Thoracic aorta (tissue), 2 donors: Measurements from ENCODE around the gene EMC8. TPM values are rescaled to one million over a fixed set of nuclear protein-coding genes. Genes with fewer than 3 reads are reported as not detected.

Source experiments
- ATAC-seq: fragments of 150-250 bp; one replicate; pipeline ENCODE4 v1.8.0; 2017; ENCODE audit warnings: low read depth; ENCODE audit not compliant: insufficient number of reproducible peaks, low FRiP score
- DNase-seq: peaks from one replicate; pipeline ENCODE4 v3.0.0-alpha.2; 2020; ENCODE audit warnings: low spot score
- H3K27ac ChIP-seq, 2 donors: fragments of 200-600 bp; sonication (generic); 1 replicate in 1 of 2; 2 replicates in 1 of 2; pipeline ENCODE4 v1.5.1; 2016; ENCODE audit warnings: mild to moderate bottlenecking in 2 of 2, moderate library complexity in 2 of 2
- H3K27me3 ChIP-seq: fragments of 200-600 bp; sonication (generic); replicated peaks from 2 replicates; pipeline ENCODE4 v1.6.0; 2016; ENCODE audit warnings: mild to moderate bottlenecking; ENCODE audit not compliant: insufficient read depth
- H3K36me3 ChIP-seq: fragments of 200-600 bp; sonication (generic); one replicate; pipeline ENCODE4 v1.5.1; 2016
- H3K4me1 ChIP-seq, 2 donors: fragments of 200-600 bp; sonication (generic); 1 replicate in 1 of 2; 2 replicates in 1 of 2; pipeline versions ENCODE4 v1.5.1 to v1.6.0; 2016; ENCODE audit warnings: low read depth in 2 of 2, mild to moderate bottlenecking in 1 of 2; ENCODE audit not compliant: control insufficient read depth in 1 of 2
- H3K4me3 ChIP-seq: fragments of 200-600 bp; sonication (generic); 2 replicates; pipeline ENCODE4 v1.5.1; 2016; ENCODE audit warnings: mild to moderate bottlenecking
- H3K9me3 ChIP-seq: fragments of 200-600 bp; sonication (generic); 2 replicates; pipeline ENCODE4 v1.5.1; 2016
- CTCF ChIP-seq: fragments of 200-600 bp; sonication (generic); IDR thresholded peaks from one replicate; pipeline ENCODE4 v1.5.1; 2019; ENCODE audit warnings: antibody characterized with exemption
- total RNA-seq, 2 donors: library from RNA; depleted of rRNA; stranded (reverse); fragments of >200 nt; gene quantifications; one replicate each; pipeline versions ENCODE4 v1.1.0 to v1.2.3, GENCODE V29; 2016

Gene EMC8
- total RNA-seq, 2 donors from 2014 or later = 30.7 to 36.6 TPM

GRCh38 chr16:85829171-85829719 is 29.9 kb upstream of the EMC8 start:
- no peak overlapping the region for H3K4me3 ChIP-seq
- ATAC-seq (no peak), DNase-seq (no peak)
- H3K36me3 ChIP-seq = no peaks in the 10 kb centered on the region
- no peaks in the 10 kb centered on the region for H3K27me3 ChIP-seq
- H3K27ac ChIP-seq = no peak overlapping the region
- H3K9me3 ChIP-seq = no peaks in the 10 kb centered on the region
- no peak for TF ChIP-seq CTCF
- H3K4me1 ChIP-seq = no peaks in the 10 kb centered on the region

- ATAC-seq = no peak
- DNase-seq = no peak
Observed at GRCh38 chr16:85828166-85828565, 28.8 kb upstream of the EMC8 start.

GRCh38 chr16:85826686-85827247 is 27.4 kb upstream of the EMC8 start:
- H3K9me3 ChIP-seq = no peaks in the 10 kb centered on the region
- no peak overlapping the region for H3K4me3 ChIP-seq
- ATAC-seq (no peak), DNase-seq (no peak)
- no peak overlapping the region for H3K27ac ChIP-seq
- no peaks in the 10 kb centered on the region for H3K36me3 ChIP-seq
- no peak for TF ChIP-seq CTCF
- no peaks in the 10 kb centered on the region for H3K27me3 ChIP-seq
- H3K4me1 ChIP-seq = no peaks in the 10 kb centered on the region

More at GRCh38 chr16:85828166-85828565, 28.8 kb upstream of the EMC8 start:
- TF ChIP-seq CTCF = no peak
- Histone ChIP-seq H3K9me3 (no peaks in the 10 kb centered on the region), H3K27ac (no peak overlapping the region), H3K27me3 (no peaks in the 10 kb centered on the region), H3K4me3 (no peak overlapping the region), H3K36me3 (no peaks in the 10 kb centered on the region), H3K4me1 (no peaks in the 10 kb centered on the region)

- TF ChIP-seq CTCF = no peak
- H3K27me3 ChIP-seq = peaks cover 5% of the 10 kb centered on the region
- ATAC-seq (no peak), DNase-seq (no peak)
- H3K27ac ChIP-seq = no peak overlapping the region
- no peaks in the 10 kb centered on the region for H3K4me1 ChIP-seq
- H3K4me3 ChIP-seq = no peak overlapping the region
- no peaks in the 10 kb centered on the region for H3K36me3 ChIP-seq
- H3K9me3 ChIP-seq = no peaks in the 10 kb centered on the region
Observed at GRCh38 chr16:85825326-85825725, 26.0 kb upstream of the EMC8 start.

- Histone ChIP-seq H3K27ac (no peak overlapping the region), H3K27me3 (peaks cover 5% of the 10 kb centered on the region), H3K4me1 (no peaks in the 10 kb centered on the region), H3K36me3 (no peaks in the 10 kb centered on the region), H3K4me3 (no peak overlapping the region), H3K9me3 (no peaks in the 10 kb centered on the region)
- no peak for TF ChIP-seq CTCF
- no peak for DNase-seq
- ATAC-seq = no peak
Observed at GRCh38 chr16:85824161-85825135, 25.1 kb upstream of the EMC8 start.
